Measurements from ENCODE around the gene EMC9.

The EMC9 gene

GRCh38 chr14:24113801-24114531, 27.4 kb downstream of the EMC9 start:
- Histone ChIP-seq H3K9me2 (replicated peaks; ENCODE audit: control insufficient read depth, low read length) (no peaks in the 10 kb centered on the region), H3K4me1 (ENCODE audit: control insufficient read depth, low read length) (peaks cover 22% of the 10 kb centered on the region), H3K9me3 (ENCODE audit: control insufficient read depth, insufficient read depth, low read length) (no peaks in the 10 kb centered on the region), H3F3A (ENCODE audit: control insufficient read depth, insufficient read depth) (peaks cover 17% of the 10 kb centered on the region), H3K27ac (ENCODE audit: low read depth, low read length) (peak overlapping the region; percentile 90), H3K36me3 (ENCODE audit: control insufficient read depth, low read length) (peaks cover 38% of the 10 kb centered on the region), H4K20me1 (ENCODE audit: control insufficient read depth, insufficient read depth, low read depth, low read length) (peaks cover 4% of the 10 kb centered on the region; the same call in 1 of the 2 replicates), H3K79me2 (ENCODE audit: control insufficient read depth, low read length) (peaks cover 24% of the 10 kb centered on the region), H3K27me3 (ENCODE audit: control insufficient read depth, low read length) (no peaks in the 10 kb centered on the region), H3K4me2 (ENCODE audit: low read length) (peak overlapping the region; percentile 93), H3K4me3 (ENCODE audit: low read length) (peak overlapping the region; percentile 93)
- no peak for TF ChIP-seq CTCF (IDR thresholded peaks at IDR 0.05; ENCODE audit: low read depth, low read length, poor library complexity, severe bottlenecking)
- TF ChIP-seq EZH2phosphoT487 (IDR thresholded peaks at IDR 0.05; ENCODE audit: borderline replicate concordance, low read length) = no peak

GRCh38 chr14:24113379-24113800, 28.0 kb downstream of the EMC9 start:
- peaks cover 28% of the 10 kb centered on the region for H3K4me1 ChIP-seq (ENCODE audit: control insufficient read depth, low read length)
- peaks cover 24% of the 10 kb centered on the region for H3K79me2 ChIP-seq (ENCODE audit: control insufficient read depth, low read length)
- peaks cover 4% of the 10 kb centered on the region; the same call in 1 of the 2 replicates for H4K20me1 ChIP-seq (ENCODE audit: control insufficient read depth, insufficient read depth, low read depth, low read length)
- no peaks in the 10 kb centered on the region for H3K9me3 ChIP-seq (ENCODE audit: control insufficient read depth, insufficient read depth, low read length)
- peak overlapping the region; percentile 93 for H3K4me3 ChIP-seq (ENCODE audit: low read length)
- no peaks in the 10 kb centered on the region for H3K27me3 ChIP-seq (ENCODE audit: control insufficient read depth, low read length)
- no peaks in the 10 kb centered on the region for H3K9me2 ChIP-seq (replicated peaks; ENCODE audit: control insufficient read depth, low read length)
- TF ChIP-seq CTCF (IDR thresholded peaks at IDR 0.05; ENCODE audit: low read depth, low read length, poor library complexity, severe bottlenecking) (no peak), EZH2phosphoT487 (IDR thresholded peaks at IDR 0.05; ENCODE audit: borderline replicate concordance, low read length) (no peak)
- H3F3A ChIP-seq (ENCODE audit: control insufficient read depth, insufficient read depth) = peaks cover 17% of the 10 kb centered on the region
- H3K36me3 ChIP-seq (ENCODE audit: control insufficient read depth, low read length) = peaks cover 32% of the 10 kb centered on the region
- peak overlapping the region; percentile 90 for H3K27ac ChIP-seq (ENCODE audit: low read depth, low read length)
- H3K4me2 ChIP-seq (ENCODE audit: low read length) = peak overlapping the region; percentile 93

- H3K9me2 ChIP-seq (replicated peaks; ENCODE audit: control insufficient read depth, low read length) = no peaks in the 10 kb centered on the region
- no peaks in the 10 kb centered on the region for H3K9me3 ChIP-seq (ENCODE audit: control insufficient read depth, insufficient read depth, low read length)
- no peaks in the 10 kb centered on the region for H3K27me3 ChIP-seq (ENCODE audit: control insufficient read depth, low read length)
- H3K79me2 ChIP-seq (ENCODE audit: control insufficient read depth, low read length) = peaks cover 11% of the 10 kb centered on the region
- TF ChIP-seq EZH2phosphoT487 (IDR thresholded peaks at IDR 0.05; ENCODE audit: borderline replicate concordance, low read length) (no peak), CTCF (IDR thresholded peaks at IDR 0.05; ENCODE audit: low read depth, low read length, poor library complexity, severe bottlenecking) (no peak)
- peaks cover 17% of the 10 kb centered on the region for H3F3A ChIP-seq (ENCODE audit: control insufficient read depth, insufficient read depth)
- H3K27ac ChIP-seq (ENCODE audit: low read depth, low read length) = no peak overlapping the region
- H3K4me1 ChIP-seq (ENCODE audit: control insufficient read depth, low read length) = peaks cover 17% of the 10 kb centered on the region
- peaks cover under 1% of the 10 kb centered on the region; the same call in 1 of the 2 replicates for H4K20me1 ChIP-seq (ENCODE audit: control insufficient read depth, insufficient read depth, low read depth, low read length)
- no peak overlapping the region for H3K4me2 ChIP-seq (ENCODE audit: low read length)
- no peak overlapping the region for H3K4me3 ChIP-seq (ENCODE audit: low read length)
- peaks cover 6% of the 10 kb centered on the region; the same call in 1 of the 2 replicates for H3K36me3 ChIP-seq (ENCODE audit: control insufficient read depth, low read length)
These were observed 30.9 kb downstream of the EMC9 start for GRCh38 chr14:24110523-24110922.

All from DOHH2 (cell line).